ENCODE measurements around the gene CLTCL1.

DNA sequence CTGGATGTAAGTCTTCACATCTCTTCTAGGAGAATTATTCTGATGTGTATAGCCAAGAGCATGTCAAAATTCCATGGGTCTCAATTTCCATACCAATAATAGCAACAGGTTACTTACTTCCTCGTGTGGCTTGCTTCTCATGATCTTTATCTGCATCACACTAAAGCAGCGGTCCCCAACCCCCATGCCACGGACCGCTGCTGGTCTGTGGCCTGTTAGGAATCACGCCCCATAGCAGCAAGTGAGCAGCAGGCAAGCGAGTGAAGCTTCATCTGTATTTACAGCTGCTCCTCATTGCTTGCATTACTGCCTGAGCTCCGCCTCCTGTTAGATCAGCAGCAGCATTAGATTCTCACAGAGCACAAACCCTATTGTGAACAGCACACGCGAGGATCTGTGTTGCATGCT is 84.1 kb downstream of the CLTCL1 start:
- TF ChIP-seq, protein P1, sequence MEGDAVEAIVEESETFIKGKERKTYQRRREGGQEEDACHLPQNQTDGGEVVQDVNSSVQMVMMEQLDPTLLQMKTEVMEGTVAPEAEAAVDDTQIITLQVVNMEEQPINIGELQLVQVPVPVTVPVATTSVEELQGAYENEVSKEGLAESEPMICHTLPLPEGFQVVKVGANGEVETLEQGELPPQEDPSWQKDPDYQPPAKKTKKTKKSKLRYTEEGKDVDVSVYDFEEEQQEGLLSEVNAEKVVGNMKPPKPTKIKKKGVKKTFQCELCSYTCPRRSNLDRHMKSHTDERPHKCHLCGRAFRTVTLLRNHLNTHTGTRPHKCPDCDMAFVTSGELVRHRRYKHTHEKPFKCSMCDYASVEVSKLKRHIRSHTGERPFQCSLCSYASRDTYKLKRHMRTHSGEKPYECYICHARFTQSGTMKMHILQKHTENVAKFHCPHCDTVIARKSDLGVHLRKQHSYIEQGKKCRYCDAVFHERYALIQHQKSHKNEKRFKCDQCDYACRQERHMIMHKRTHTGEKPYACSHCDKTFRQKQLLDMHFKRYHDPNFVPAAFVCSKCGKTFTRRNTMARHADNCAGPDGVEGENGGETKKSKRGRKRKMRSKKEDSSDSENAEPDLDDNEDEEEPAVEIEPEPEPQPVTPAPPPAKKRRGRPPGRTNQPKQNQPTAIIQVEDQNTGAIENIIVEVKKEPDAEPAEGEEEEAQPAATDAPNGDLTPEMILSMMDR (IDR thresholded peaks at IDR 0.05) = no peak
- no peak for TF ChIP-seq POLR2A (IDR thresholded peaks at IDR 0.05)

All from heart left ventricle (tissue), 13 donors.